Sigmoid colon (tissue), 7 donors: ENCODE data around the gene CCDC187. TPM values are rescaled to one million over a fixed set of nuclear protein-coding genes. Genes with fewer than 3 reads are reported as not detected.

Experiments
- DNase-seq: peaks from one replicate; pipeline ENCODE4 v3.0.0-alpha.2; 2019
- H3K27ac ChIP-seq, 4 donors: fragments of 200-600 bp; sonication (generic); one replicate each; pipeline ENCODE4 v1.5.1; 2016 to 2019; ENCODE audit warnings: mild to moderate bottlenecking in 1 of 4
- H3K27me3 ChIP-seq, 3 donors: fragments of 200-600 bp; sonication (generic); one replicate each; pipeline ENCODE4 v1.5.1; 2019; ENCODE audit warnings: mild to moderate bottlenecking in 1 of 3
- H3K36me3 ChIP-seq, 4 donors: fragments of 200-600 bp; sonication (generic); one replicate each; pipeline ENCODE4 v1.5.1; 2016 to 2019
- H3K4me1 ChIP-seq, 4 donors: fragments of 200-600 bp; sonication (generic); one replicate each; pipeline ENCODE4 v1.5.1; 2017 to 2019
- H3K4me3 ChIP-seq, 4 donors: fragments of 200-600 bp; sonication (generic); one replicate each; pipeline ENCODE4 v1.5.1; 2017 to 2019; ENCODE audit warnings: mild to moderate bottlenecking in 2 of 4, moderate library complexity in 1 of 4
- H3K9me3 ChIP-seq, 4 donors: fragments of 200-600 bp in 3 of 4; sonication (generic) in 3 of 4; one replicate each; pipeline versions ENCODE4 v1.5.1 to v1.6.1; 2013 to 2019
- EP300 ChIP-seq, 4 donors: sonication (generic); formaldehyde crosslinking; IDR thresholded peaks; one replicate each; pipeline ENCODE4 v1.6.1; 2017; ENCODE audit warnings: antibody characterized with exemption in 4 of 4
- POLR2A ChIP-seq, 2 donors: fragments of 450-650 bp; IDR thresholded peaks; one replicate each; pipeline ENCODE4 v1.6.1; 2016; ENCODE audit warnings: antibody characterized with exemption in 2 of 2, mild to moderate bottlenecking in 2 of 2, moderate library complexity in 2 of 2
- POLR2AphosphoS5 ChIP-seq, 4 donors: sonication (generic); formaldehyde crosslinking; IDR thresholded peaks; one replicate each; pipeline ENCODE4 v1.6.1; 2017; ENCODE audit warnings: antibody characterized with exemption in 4 of 4
- WGBS, 2 donors: extraction: QIAGEN DNeasy Blood & Tissue Kit; methylation state at CpG; one replicate each; pipeline ENCODE4 v1.1.7; 2013; 5-methylcytosine and 5-hydroxymethylcytosine counted together
- intact Hi-C: fragments of 100-400 bp; cut with DNase I; formaldehyde crosslinking; loops from one replicate; pipeline ENCODE4 v1.15.1; 2023
- polyA plus RNA-seq, 3 donors: library from polyadenylated mRNA; stranded (reverse); fragments of 200-250 nt; gene quantifications; one replicate each; pipeline ENCODE4 v1.2.3, GENCODE V29; 2013
- total RNA-seq, 4 donors: library from RNA; depleted of rRNA; stranded (reverse); fragments of >200 nt; gene quantifications; one replicate each; pipeline ENCODE4 v1.1.0, GENCODE V29; 2016
- TF ChIP-seq, protein P1 (sequence below), 4 experiments: fragments of 450-650 bp in 3 of 4; fragments of 200-600 bp in 1 of 4; IDR thresholded peaks; one replicate each; pipeline ENCODE4 v1.5.1; 2016 to 2019; ENCODE audit warnings: antibody characterized with exemption in 4 of 4, mild to moderate bottlenecking in 3 of 4, moderate library complexity in 2 of 4
- donor health status: healthy with polysubstance abuse.
- donor health status: Bipolar disorder and iron deficiency.
- donor health status: healthy.

The CCDC187 gene
- total and polyA plus RNA-seq, 7 donors, result 0.32 TPM; not detected in 6

- H3K4me1 ChIP-seq, result no peaks in the 10 kb centered on the region
- H3K4me3 ChIP-seq, result no peak overlapping the region
- H3K27ac ChIP-seq, result no peak overlapping the region
- TF ChIP-seq, protein P1, sequence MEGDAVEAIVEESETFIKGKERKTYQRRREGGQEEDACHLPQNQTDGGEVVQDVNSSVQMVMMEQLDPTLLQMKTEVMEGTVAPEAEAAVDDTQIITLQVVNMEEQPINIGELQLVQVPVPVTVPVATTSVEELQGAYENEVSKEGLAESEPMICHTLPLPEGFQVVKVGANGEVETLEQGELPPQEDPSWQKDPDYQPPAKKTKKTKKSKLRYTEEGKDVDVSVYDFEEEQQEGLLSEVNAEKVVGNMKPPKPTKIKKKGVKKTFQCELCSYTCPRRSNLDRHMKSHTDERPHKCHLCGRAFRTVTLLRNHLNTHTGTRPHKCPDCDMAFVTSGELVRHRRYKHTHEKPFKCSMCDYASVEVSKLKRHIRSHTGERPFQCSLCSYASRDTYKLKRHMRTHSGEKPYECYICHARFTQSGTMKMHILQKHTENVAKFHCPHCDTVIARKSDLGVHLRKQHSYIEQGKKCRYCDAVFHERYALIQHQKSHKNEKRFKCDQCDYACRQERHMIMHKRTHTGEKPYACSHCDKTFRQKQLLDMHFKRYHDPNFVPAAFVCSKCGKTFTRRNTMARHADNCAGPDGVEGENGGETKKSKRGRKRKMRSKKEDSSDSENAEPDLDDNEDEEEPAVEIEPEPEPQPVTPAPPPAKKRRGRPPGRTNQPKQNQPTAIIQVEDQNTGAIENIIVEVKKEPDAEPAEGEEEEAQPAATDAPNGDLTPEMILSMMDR (IDR thresholded peaks at IDR 0.05), result no peak
- TF ChIP-seq EP300 (IDR thresholded peaks at IDR 0.05) (no peak), POLR2AphosphoS5 (IDR thresholded peaks at IDR 0.05) (no peak), POLR2A (IDR thresholded peaks at IDR 0.05) (no peak)
- no peaks in the 10 kb centered on the region for H3K9me3 ChIP-seq
- 88 to 92% methylated on average over 31 of the region's 31 CpGs for WGBS, 2 donors
- no peak for DNase-seq
- intact Hi-C loops, result no loop called here
- peaks cover 0 to 59% (median 32%) of the 10 kb centered on the region in 3 donors for H3K27me3 ChIP-seq
- no peaks in the 10 kb centered on the region for H3K36me3 ChIP-seq
These were observed 13.3 kb downstream of the CCDC187 start for GRCh38 chr9:136290508-136291000.

GRCh38 chr9:136289651-136290507, 14.0 kb downstream of the CCDC187 start:
- no peaks in the 10 kb centered on the region for H3K4me1 ChIP-seq
- peaks cover 0 to 65% (median 38%) of the 10 kb centered on the region in 3 donors for H3K27me3 ChIP-seq
- TF ChIP-seq POLR2AphosphoS5 (IDR thresholded peaks at IDR 0.05) (no peak), EP300 (IDR thresholded peaks at IDR 0.05) (no peak), POLR2A (IDR thresholded peaks at IDR 0.05) (no peak)
- TF ChIP-seq, protein P1 (IDR thresholded peaks at IDR 0.05), result no peak
- H3K4me3 ChIP-seq, result no peak overlapping the region
- H3K9me3 ChIP-seq, result no peaks in the 10 kb centered on the region
- H3K27ac ChIP-seq, result no peak overlapping the region
- WGBS, 2 donors, result 80 to 89% methylated on average over 30 of the region's 30 CpGs
- no peak for DNase-seq
- no peaks in the 10 kb centered on the region for H3K36me3 ChIP-seq
- intact Hi-C loops, result no loop called here

- DNase-seq, result no peak
- H3K27me3 ChIP-seq, result peaks cover 0 to 82% (median 52%) of the 10 kb centered on the region in 3 donors
- H3K9me3 ChIP-seq, result no peaks in the 10 kb centered on the region
- 60 to 66% methylated on average over 21 of the region's 21 CpGs for WGBS, 2 donors
- H3K36me3 ChIP-seq, result no peaks in the 10 kb centered on the region
- no peak overlapping the region for H3K4me3 ChIP-seq
- intact Hi-C loops, result no loop called here
- H3K4me1 ChIP-seq, result peaks cover 0 to 6% (median 5%) of the 10 kb centered on the region in 4 donors
- TF ChIP-seq EP300 (IDR thresholded peaks at IDR 0.05), result no peak
- TF ChIP-seq POLR2A (IDR thresholded peaks at IDR 0.05), result no peak
- no peak overlapping the region for H3K27ac ChIP-seq
These were observed 15.7 kb downstream of the CCDC187 start for GRCh38 chr9:136287960-136288753.

DNA sequence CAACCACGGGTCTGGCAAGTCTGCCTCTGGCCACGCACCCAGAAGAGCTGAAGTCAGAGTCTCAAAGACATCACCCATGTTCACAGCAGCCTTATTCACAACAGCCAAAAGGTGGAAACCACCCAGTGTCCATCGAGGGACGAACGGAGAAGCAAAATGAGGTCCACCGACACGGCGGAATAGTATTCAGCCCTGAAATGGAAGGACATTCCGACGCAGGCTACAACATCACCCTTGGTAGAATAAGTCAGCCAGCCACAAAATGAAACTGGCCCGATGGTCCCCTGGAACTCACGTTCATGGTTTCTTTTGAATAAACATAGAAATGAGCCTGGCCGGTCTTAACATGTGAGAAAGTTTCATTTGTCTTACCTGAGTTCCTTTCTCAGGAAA, 16.9 kb downstream of the CCDC187 start:
- DNase-seq, result no peak
- Histone ChIP-seq H3K27me3 (peaks cover 0 to 94% (median 53%) of the 10 kb centered on the region in 3 donors), H3K36me3 (no peaks in the 10 kb centered on the region), H3K4me3 (no peak overlapping the region), H3K9me3 (no peaks in the 10 kb centered on the region), H3K4me1 (peaks cover 0 to 8% (median 6%) of the 10 kb centered on the region in 4 donors), H3K27ac (no peak overlapping the region)
- WGBS, 2 donors, result 87 to 93% methylated on average over 13 of the region's 13 CpGs
- TF ChIP-seq, protein P1 (IDR thresholded peaks at IDR 0.05), result no peak
- TF ChIP-seq POLR2AphosphoS5 (IDR thresholded peaks at IDR 0.05) (no peak), EP300 (IDR thresholded peaks at IDR 0.05) (no peak), POLR2A (IDR thresholded peaks at IDR 0.05) (no peak)
- intact Hi-C loops, result no loop called here
